ENCODE measurements around the gene IRAK1.
A peak's percentile ranks its signal among the peaks of the same experiment; 100 is the strongest.

The IRAK1 gene

DNA sequence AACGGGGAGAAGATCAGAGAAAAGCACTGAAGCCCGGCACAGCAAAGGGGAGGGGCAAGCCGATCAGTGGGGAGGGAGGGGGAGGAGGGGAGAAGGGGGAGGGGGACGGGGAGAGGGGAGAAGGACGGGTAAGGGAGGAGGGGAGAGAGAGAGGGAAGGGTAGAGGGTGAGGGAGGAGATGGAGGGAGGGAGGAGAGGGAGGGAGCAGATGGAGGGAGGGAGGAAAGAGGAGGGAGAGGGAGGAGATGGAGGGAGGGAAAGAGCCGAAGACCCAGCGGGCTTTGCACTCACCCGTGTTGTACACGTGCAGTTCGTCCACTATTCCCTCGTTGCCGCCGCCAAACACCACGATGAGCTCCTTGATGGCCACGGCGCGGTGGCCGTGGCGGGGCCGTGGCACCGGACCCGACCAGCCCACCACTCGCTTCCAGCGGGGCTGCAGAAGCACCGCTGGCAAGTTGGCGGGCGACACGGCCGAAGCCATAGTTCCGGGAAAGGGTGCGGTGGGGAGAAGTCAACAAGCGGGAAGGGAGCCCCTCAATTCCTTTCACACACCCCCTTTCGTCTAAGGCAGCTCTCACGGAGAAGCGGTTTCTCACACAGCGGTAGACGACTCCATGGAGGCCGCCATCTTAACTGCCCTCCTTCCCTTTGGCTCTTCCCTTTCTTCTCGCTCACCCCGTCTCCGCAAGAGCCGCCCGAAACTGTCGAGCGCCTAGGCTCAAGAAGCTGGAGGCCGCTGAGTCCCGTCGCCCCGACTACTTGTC, 49.2 kb downstream of the IRAK1 start:
- no peak for TF ChIP-seq CTCF (conservative IDR thresholded peaks at IDR 0.05; ENCODE audit: low read length)
- peak; percentile 70 for DNase-seq (ENCODE audit: low read depth)
- peak overlapping the region; percentile 89 for H3K4me3 ChIP-seq (ENCODE audit: low read length)

DNA sequence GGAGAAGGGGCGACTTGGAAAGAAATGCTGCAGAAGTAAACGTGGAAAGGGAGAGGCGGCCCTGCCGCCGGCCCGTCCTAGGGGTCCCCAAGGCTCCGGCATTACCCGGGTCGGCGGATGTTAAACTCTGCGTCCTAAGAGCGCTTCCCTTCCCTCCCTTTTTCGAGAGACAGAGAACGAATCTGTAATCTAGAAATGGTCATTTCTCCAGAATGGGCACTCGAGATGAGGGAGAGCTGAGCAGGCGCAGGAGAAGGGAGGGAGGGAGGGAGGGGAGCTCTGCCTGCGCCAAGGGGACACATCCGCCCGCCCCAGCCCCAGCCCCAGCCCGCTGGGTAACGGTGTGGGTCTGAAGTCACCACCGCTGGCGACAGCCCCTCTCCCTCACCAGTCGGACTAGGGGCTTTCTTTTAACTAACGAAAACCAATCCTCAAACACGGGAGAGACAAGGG, 49.8 kb downstream of the IRAK1 start:
- no peak for TF ChIP-seq CTCF (conservative IDR thresholded peaks at IDR 0.05; ENCODE audit: low read length)
- peak; percentile 23 for DNase-seq (ENCODE audit: low read depth)

GRCh38 chrX:153969125-153969903, 50.4 kb downstream of the IRAK1 start:
- no peak for DNase-seq (ENCODE audit: low read depth)
- TF ChIP-seq CTCF (conservative IDR thresholded peaks at IDR 0.05; ENCODE audit: low read length), result no peak
- H3K4me3 ChIP-seq (ENCODE audit: low read length), result peak overlapping the region; percentile 89

More for the DNA sequence above, 49.8 kb downstream of the IRAK1 start:
- H3K4me3 ChIP-seq (ENCODE audit: low read length), result peak overlapping the region; percentile 89

DNA sequence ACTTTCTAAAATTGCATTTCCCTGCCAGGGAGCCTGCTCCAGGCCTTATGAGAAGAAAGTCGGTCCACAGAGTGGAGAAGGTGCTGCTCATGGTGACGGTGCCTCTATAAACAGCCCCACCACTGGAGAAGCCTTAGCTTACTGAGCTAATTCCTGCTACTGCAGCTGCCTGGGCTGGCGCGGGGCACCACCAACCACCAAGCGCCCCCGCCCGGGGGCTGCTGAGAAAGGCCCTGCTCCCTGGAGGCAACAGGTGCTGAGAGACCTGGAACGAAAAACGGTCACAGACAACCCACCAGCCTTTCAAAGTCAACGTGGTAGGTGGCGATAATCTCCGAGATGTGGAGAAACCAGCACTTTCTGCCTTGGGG, 51.0 kb downstream of the IRAK1 start:
- peak overlapping the region; percentile 89 for H3K4me3 ChIP-seq (ENCODE audit: low read length)
- TF ChIP-seq CTCF (conservative IDR thresholded peaks at IDR 0.05; ENCODE audit: low read length), result 0 out of 2 replicates have a peak, but pooled peaks have one; percentile 12
- DNase-seq (ENCODE audit: low read depth), result no peak

GRCh38 chrX:153968255-153968654, 51.4 kb downstream of the IRAK1 start:
- TF ChIP-seq CTCF (conservative IDR thresholded peaks at IDR 0.05; ENCODE audit: low read length), result no peak
- peak overlapping the region; percentile 89 for H3K4me3 ChIP-seq (ENCODE audit: low read length)
- no peak for DNase-seq (ENCODE audit: low read depth)

DNA sequence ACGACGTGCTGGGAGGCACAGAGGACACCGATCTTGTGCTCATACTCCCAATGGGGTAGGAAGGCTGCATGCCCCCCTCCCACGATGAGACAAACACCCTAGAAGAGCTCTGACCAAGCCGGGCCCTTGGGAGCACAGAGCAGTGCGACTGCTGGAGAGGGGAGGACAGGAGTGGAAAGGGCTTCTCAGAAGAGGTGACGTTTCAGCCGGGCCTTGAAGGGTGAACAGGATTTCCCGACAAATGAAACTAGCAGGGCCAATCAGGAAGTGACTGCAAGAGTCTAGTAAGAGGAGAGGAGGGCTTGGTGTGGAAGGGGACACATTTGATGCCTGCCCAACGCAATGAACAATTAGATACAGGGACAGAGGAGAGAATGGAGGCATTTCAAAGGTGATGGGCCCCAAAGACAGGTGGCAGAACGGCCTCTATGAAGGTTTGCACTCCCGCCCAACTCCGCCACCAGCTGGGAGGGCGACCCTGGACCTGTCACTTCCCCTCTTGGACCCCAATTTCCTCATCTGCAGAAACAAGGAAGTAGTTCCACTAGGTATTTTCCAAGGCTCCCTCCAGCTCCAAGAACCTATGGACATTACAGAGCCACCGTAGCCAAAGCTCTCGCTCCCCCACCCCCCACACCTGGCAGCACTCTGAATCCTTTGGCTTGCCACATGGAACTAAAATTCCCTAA, 52.0 kb downstream of the IRAK1 start:
- no peak overlapping the region for H3K4me3 ChIP-seq (ENCODE audit: low read length)
- no peak for DNase-seq (ENCODE audit: low read depth)
- no peak for TF ChIP-seq CTCF (conservative IDR thresholded peaks at IDR 0.05; ENCODE audit: low read length)
